SK-N-SH treated with all-trans-retinoic acid at 6 μM for 48 hours (cell line): ENCODE results near the gene RALB.

Source experiments
- CREB5 ChIP-seq: fragments of 250-450 bp; sonication (Bioruptor Pico); IDR thresholded peaks from 2 replicates; pipeline ENCODE4 v1.5.1; 2020; ENCODE audit warnings: low read depth, mild to moderate bottlenecking, moderate library complexity
- CSDC2 ChIP-seq: fragments of 250-450 bp; sonication (Bioruptor Pico); IDR thresholded peaks from 2 replicates; pipeline ENCODE4 v1.5.0; 2020; ENCODE audit warnings: mild to moderate bottlenecking, moderate library complexity
- OSR1 ChIP-seq: fragments of 250-450 bp; sonication (Bioruptor Pico); IDR thresholded peaks from 2 replicates; pipeline ENCODE4 v1.8.0; 2022; ENCODE audit warnings: moderate library complexity, mild to moderate bottlenecking, inconsistent platforms
- RARB ChIP-seq: fragments of 250-450 bp; sonication (Bioruptor Pico); IDR thresholded peaks from 2 replicates; pipeline ENCODE4 v1.8.0; 2021; ENCODE audit warnings: mild to moderate bottlenecking, moderate library complexity
- ZFP3 ChIP-seq: fragments of 250-450 bp; sonication (Bioruptor Pico); IDR thresholded peaks from 2 replicates; pipeline ENCODE4 v1.5.0; 2020; ENCODE audit warnings: mild to moderate bottlenecking, moderate library complexity
- ZNF70 ChIP-seq: fragments of 450-650 bp; formaldehyde crosslinking; IDR thresholded peaks from 2 replicates; pipeline ENCODE4 v1.5.0; 2020; ENCODE audit warnings: mild to moderate bottlenecking, moderate library complexity
- TF ChIP-seq, protein P1 (sequence below): fragments of 250-450 bp; sonication (Bioruptor Pico); IDR thresholded peaks from 2 replicates; pipeline ENCODE4 v1.8.0; 2020; ENCODE audit warnings: mild to moderate bottlenecking, moderate library complexity, borderline replicate concordance

DNA sequence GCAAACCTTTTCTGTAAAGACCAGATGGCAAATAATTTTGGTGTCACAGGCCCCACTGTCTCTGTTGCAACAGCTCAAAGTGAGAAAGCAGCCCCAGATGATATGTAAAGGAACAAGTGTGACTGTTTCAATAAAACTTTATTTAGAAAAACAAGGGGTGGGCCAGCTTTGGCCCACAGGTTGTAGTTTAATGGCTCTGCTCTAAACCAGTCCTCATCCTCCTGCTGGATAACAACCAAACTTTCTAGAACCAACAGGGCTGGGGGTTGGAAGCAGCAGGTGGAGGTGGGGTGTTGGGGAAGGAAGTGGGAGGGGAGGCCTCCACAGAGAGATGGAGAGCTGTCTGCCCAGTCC lies 64.5 kb downstream of the RALB start:
- TF ChIP-seq RARB (CRISPR knock-in tag) (no peak), ZFP3 (no peak), CREB5 (no peak), ZNF70 (CRISPR knock-in tag) (no peak), CSDC2 (CRISPR knock-in tag) (no peak), OSR1 (no peak)
- TF ChIP-seq, protein P1, sequence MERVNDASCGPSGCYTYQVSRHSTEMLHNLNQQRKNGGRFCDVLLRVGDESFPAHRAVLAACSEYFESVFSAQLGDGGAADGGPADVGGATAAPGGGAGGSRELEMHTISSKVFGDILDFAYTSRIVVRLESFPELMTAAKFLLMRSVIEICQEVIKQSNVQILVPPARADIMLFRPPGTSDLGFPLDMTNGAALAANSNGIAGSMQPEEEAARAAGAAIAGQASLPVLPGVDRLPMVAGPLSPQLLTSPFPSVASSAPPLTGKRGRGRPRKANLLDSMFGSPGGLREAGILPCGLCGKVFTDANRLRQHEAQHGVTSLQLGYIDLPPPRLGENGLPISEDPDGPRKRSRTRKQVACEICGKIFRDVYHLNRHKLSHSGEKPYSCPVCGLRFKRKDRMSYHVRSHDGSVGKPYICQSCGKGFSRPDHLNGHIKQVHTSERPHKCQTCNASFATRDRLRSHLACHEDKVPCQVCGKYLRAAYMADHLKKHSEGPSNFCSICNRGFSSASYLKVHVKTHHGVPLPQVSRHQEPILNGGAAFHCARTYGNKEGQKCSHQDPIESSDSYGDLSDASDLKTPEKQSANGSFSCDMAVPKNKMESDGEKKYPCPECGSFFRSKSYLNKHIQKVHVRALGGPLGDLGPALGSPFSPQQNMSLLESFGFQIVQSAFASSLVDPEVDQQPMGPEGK (CRISPR knock-in tag) = no peak
